ENCODE measurements around the gene FBH1.
A peak's percentile ranks its signal among the peaks of the same experiment; 100 is the strongest.

Gene FBH1

DNA sequence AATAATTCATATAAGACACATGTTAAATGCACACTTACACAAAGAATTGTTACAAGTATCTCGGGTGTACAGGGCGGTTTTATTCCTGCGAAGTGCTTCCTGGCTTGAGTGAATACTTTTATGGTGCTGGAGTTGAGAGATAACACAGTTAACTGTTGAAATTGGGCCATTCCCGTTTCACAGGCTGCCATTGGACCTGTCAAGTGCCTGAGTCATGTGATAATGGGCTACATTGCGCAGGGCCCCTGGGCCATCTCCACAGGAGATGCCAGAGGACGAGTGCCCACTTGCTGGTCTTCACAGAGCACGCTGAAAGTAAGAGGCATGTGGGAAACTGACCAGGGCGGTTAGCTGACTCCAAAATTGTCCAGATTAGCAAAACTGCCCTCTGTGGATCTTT is 4.8 kb downstream of the FBH1 start:
- peak in 2 of 3 donors; percentile 11 to 36 for DNase-seq
- H3K27ac ChIP-seq (ENCODE audit: insufficient read depth in 1 of 2, low read depth in 1 of 2, low read length in 2 of 2, poor library complexity in 1 of 2, severe bottlenecking in 2 of 2), result no peak overlapping the region
- peaks cover 5 to 49% (median 20%) of the 10 kb centered on the region in 4 experiments for H3K36me3 ChIP-seq (ENCODE audit: control insufficient read depth in 4 of 4, insufficient read depth in 4 of 4, low read length in 3 of 4)
- peaks cover 6 to 13% (median 11%) of the 10 kb centered on the region in 4 experiments for H3K4me1 ChIP-seq (ENCODE audit: control extremely low read depth in 1 of 4, control insufficient read depth in 4 of 4, insufficient read depth in 4 of 4, low read length in 3 of 4)
- ChIA-PET CTCF (interaction anchor here (1.1 kb wide), 1 partner anchor 9 kb away, joined by 3 read pairs; no protein-coding TSS in a partner anchor), POLR2A (no interaction called here)
- H3K27me3 ChIP-seq (replicated peaks in 2 of 5; ENCODE audit: control insufficient read depth in 4 of 5, insufficient read depth in 5 of 5, low read length in 4 of 5), result no peaks in the 10 kb centered on the region
- WGBS (ENCODE audit: insufficient coverage), result 90% methylated on average over 4 of the region's 8 CpGs
- no peak overlapping the region for H3K4me3 ChIP-seq (ENCODE audit: control insufficient read depth in 1 of 7, extremely low read depth in 1 of 7, insufficient read depth in 4 of 7, low read depth in 2 of 7, low read length in 6 of 7)
- peaks cover 0 to 5% (median 0%) of the 10 kb centered on the region in 5 experiments for H3K9me3 ChIP-seq (ENCODE audit: control extremely low read depth in 1 of 5, control insufficient read depth in 4 of 5, insufficient read depth in 2 of 5, low read depth in 1 of 5, low read length in 4 of 5)

- no peak overlapping the region for H3K27ac ChIP-seq (ENCODE audit: insufficient read depth in 1 of 2, low read depth in 1 of 2, low read length in 2 of 2, poor library complexity in 1 of 2, severe bottlenecking in 2 of 2)
- H3K9me3 ChIP-seq (ENCODE audit: control extremely low read depth in 1 of 5, control insufficient read depth in 4 of 5, insufficient read depth in 2 of 5, low read depth in 1 of 5, low read length in 4 of 5), result peaks cover 0 to 5% (median 0%) of the 10 kb centered on the region in 5 experiments
- POLR2A ChIA-PET, result no interaction called here
- H3K4me1 ChIP-seq (ENCODE audit: control extremely low read depth in 1 of 4, control insufficient read depth in 4 of 4, insufficient read depth in 4 of 4, low read length in 3 of 4), result peaks cover 6 to 13% (median 11%) of the 10 kb centered on the region in 4 experiments
- CTCF ChIA-PET, result no interaction called here
- H3K36me3 ChIP-seq (ENCODE audit: control insufficient read depth in 4 of 4, insufficient read depth in 4 of 4, low read length in 3 of 4), result peaks cover 5 to 49% (median 20%) of the 10 kb centered on the region in 4 experiments
- no peaks in the 10 kb centered on the region for H3K27me3 ChIP-seq (replicated peaks in 2 of 5; ENCODE audit: control insufficient read depth in 4 of 5, insufficient read depth in 5 of 5, low read length in 4 of 5)
- 100% methylated on average over 1 of the region's 3 CpGs for WGBS (ENCODE audit: insufficient coverage)
- no peak for DNase-seq
- no peak overlapping the region for H3K4me3 ChIP-seq (ENCODE audit: control insufficient read depth in 1 of 7, extremely low read depth in 1 of 7, insufficient read depth in 4 of 7, low read depth in 2 of 7, low read length in 6 of 7)
These were observed 5.3 kb downstream of the FBH1 start for GRCh38 chr10:5895365-5895764.

DNA sequence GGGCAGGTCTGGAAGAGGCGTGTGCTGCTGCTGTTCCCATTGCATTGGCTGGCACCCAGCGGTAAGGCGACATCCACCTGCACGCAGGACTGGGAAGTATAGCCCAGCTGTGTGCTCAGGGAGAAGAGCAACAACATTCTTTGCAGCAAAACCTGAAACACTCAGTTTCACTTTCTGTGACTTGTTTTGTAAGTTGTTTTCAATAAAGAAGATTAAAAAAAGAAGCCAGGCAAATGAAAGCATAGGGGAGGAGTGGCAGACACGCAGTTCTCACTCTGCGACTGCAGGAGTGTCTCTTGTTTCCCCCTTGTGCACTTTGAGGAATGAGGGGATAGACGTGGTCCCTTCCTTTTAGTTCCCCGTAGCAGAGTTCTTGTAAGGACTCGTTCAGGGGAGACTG is 5.8 kb downstream of the FBH1 start:
- H3K36me3 ChIP-seq (ENCODE audit: control insufficient read depth in 4 of 4, insufficient read depth in 4 of 4, low read length in 3 of 4), result peaks cover 5 to 49% (median 20%) of the 10 kb centered on the region in 4 experiments

DNA sequence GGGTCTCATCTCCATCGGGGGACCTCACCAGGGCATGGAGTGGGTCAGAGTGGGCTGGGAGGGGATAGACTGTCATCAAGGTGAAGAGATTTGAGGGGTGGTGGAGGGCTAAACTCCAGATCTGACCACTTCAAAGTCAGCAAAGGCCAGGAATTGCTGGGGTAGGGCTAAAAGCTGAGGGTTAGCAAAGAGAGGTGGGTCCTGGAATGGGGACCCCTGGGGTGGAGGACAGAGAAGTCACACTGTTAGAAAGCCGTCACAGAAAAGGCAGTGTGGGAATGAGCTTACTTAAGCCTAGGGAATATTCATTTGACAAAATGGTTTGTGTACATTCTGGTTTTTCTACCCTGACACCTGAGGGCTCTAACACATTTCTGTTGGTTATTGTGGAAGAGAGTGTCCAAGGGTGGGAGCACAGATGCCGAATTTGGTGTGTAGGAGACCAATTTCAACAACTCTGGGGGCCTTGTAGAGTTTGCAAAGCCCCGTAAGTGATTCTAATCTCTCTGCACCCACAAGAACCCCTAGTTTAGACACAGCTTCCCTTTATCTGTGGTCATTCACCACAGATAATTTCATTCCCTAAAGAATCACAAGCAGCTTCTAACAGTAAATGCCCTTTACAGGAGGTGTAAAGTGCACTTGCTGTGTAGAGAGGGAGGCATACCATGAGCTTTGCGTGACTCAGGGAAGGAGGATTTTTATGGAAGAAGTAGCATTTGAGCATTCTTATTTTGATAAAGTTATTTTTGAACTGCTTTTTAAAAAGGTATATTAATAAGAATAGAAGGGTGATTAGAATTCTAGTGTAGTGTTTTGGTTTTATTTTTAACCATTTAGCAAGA is 6.4 kb downstream of the FBH1 start:
- CTCF ChIA-PET, result interaction anchor here (0.8 to 1.1 kb wide), 3 partner anchors 8 to 19 kb away, joined by 3 read pairs; no protein-coding TSS in a partner anchor
- H3K27ac ChIP-seq (ENCODE audit: insufficient read depth in 1 of 2, low read depth in 1 of 2, low read length in 2 of 2, poor library complexity in 1 of 2, severe bottlenecking in 2 of 2), result peak overlapping the region; percentile 9 to 29
- peaks cover 0 to 3% (median 1%) of the 10 kb centered on the region in 4 experiments for H3K4me1 ChIP-seq (ENCODE audit: control extremely low read depth in 1 of 4, control insufficient read depth in 4 of 4, insufficient read depth in 4 of 4, low read length in 3 of 4)
- H3K27me3 ChIP-seq (replicated peaks in 2 of 5; ENCODE audit: control insufficient read depth in 4 of 5, insufficient read depth in 5 of 5, low read length in 4 of 5), result no peaks in the 10 kb centered on the region
- peaks cover 0 to 5% (median 0%) of the 10 kb centered on the region in 5 experiments for H3K9me3 ChIP-seq (ENCODE audit: control extremely low read depth in 1 of 5, control insufficient read depth in 4 of 5, insufficient read depth in 2 of 5, low read depth in 1 of 5, low read length in 4 of 5)
- POLR2A ChIA-PET, result no interaction called here
- peak in 2 of 3 donors; percentile 33 to 44 for DNase-seq
- no peak overlapping the region for H3K4me3 ChIP-seq (ENCODE audit: control insufficient read depth in 1 of 7, extremely low read depth in 1 of 7, insufficient read depth in 4 of 7, low read depth in 2 of 7, low read length in 6 of 7)
- 93% methylated on average over 4 of the region's 5 CpGs for WGBS (ENCODE audit: insufficient coverage)
- peaks cover 5 to 49% (median 20%) of the 10 kb centered on the region in 4 experiments for H3K36me3 ChIP-seq (ENCODE audit: control insufficient read depth in 4 of 4, insufficient read depth in 4 of 4, low read length in 3 of 4)

More for the DNA sequence above, 5.8 kb downstream of the FBH1 start:
- Histone ChIP-seq H3K27me3 (replicated peaks in 2 of 5; ENCODE audit: control insufficient read depth in 4 of 5, insufficient read depth in 5 of 5, low read length in 4 of 5) (no peaks in the 10 kb centered on the region), H3K9me3 (ENCODE audit: control extremely low read depth in 1 of 5, control insufficient read depth in 4 of 5, insufficient read depth in 2 of 5, low read depth in 1 of 5, low read length in 4 of 5) (peaks cover 0 to 5% (median 0%) of the 10 kb centered on the region in 5 experiments), H3K4me1 (ENCODE audit: control extremely low read depth in 1 of 4, control insufficient read depth in 4 of 4, insufficient read depth in 4 of 4, low read length in 3 of 4) (peaks cover 5 to 9% (median 7%) of the 10 kb centered on the region in 4 experiments), H3K27ac (ENCODE audit: insufficient read depth in 1 of 2, low read depth in 1 of 2, low read length in 2 of 2, poor library complexity in 1 of 2, severe bottlenecking in 2 of 2) (peak overlapping the region in 1 of 2 experiments; percentile 29), H3K4me3 (ENCODE audit: control insufficient read depth in 1 of 7, extremely low read depth in 1 of 7, insufficient read depth in 4 of 7, low read depth in 2 of 7, low read length in 6 of 7) (no peak overlapping the region)
- ChIA-PET POLR2A (no interaction called here), CTCF (interaction anchor here (0.8 to 1.0 kb wide), 2 partner anchors 7 to 10 kb away, joined by 3 read pairs; no protein-coding TSS in a partner anchor)
- WGBS (ENCODE audit: insufficient coverage), result 93% methylated on average over 6 of the region's 9 CpGs
- DNase-seq, result no peak

- Histone ChIP-seq H3K27me3 (replicated peaks in 2 of 5; ENCODE audit: control insufficient read depth in 4 of 5, insufficient read depth in 5 of 5, low read length in 4 of 5) (no peaks in the 10 kb centered on the region), H3K4me1 (ENCODE audit: control extremely low read depth in 1 of 4, control insufficient read depth in 4 of 4, insufficient read depth in 4 of 4, low read length in 3 of 4) (peaks cover 0 to 3% (median 1%) of the 10 kb centered on the region in 4 experiments), H3K36me3 (ENCODE audit: control insufficient read depth in 4 of 4, insufficient read depth in 4 of 4, low read length in 3 of 4) (peaks cover 5 to 49% (median 20%) of the 10 kb centered on the region in 4 experiments), H3K9me3 (ENCODE audit: control extremely low read depth in 1 of 5, control insufficient read depth in 4 of 5, insufficient read depth in 2 of 5, low read depth in 1 of 5, low read length in 4 of 5) (peaks cover 0 to 5% (median 0%) of the 10 kb centered on the region in 5 experiments), H3K4me3 (ENCODE audit: control insufficient read depth in 1 of 7, extremely low read depth in 1 of 7, insufficient read depth in 4 of 7, low read depth in 2 of 7, low read length in 6 of 7) (no peak overlapping the region), H3K27ac (ENCODE audit: insufficient read depth in 1 of 2, low read depth in 1 of 2, low read length in 2 of 2, poor library complexity in 1 of 2, severe bottlenecking in 2 of 2) (no peak overlapping the region)
- 100% methylated on average over 2 of the region's 4 CpGs for WGBS (ENCODE audit: insufficient coverage)
- ChIA-PET CTCF (interaction anchor here (1.1 kb wide), 1 partner anchor 18 kb away, joined by 3 read pairs; no protein-coding TSS in a partner anchor), POLR2A (no interaction called here)
- DNase-seq, result no peak
These were observed 7.0 kb downstream of the FBH1 start for GRCh38 chr10:5897053-5897340.

DNA sequence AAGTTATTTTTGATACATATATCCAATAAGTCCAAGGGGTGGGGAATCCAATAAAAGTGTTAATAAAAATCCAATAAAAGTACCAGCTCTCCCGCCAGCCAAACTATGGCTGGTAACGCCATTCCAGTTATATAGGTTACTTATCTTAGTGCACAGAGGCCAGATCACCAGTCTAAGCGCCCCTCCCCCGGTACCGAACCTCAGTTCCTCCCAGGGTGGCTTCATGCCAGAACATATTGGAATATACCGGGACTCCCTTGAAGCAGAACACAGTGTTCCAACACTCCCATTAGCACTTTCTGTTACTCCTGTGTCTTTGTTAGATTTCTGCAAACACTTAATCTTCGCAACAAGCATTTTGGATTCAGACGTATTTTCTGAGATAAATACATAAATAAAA is 7.5 kb downstream of the FBH1 start:
- Histone ChIP-seq H3K4me1 (ENCODE audit: control extremely low read depth in 1 of 4, control insufficient read depth in 4 of 4, insufficient read depth in 4 of 4, low read length in 3 of 4) (peaks cover 0 to 3% (median 1%) of the 10 kb centered on the region in 4 experiments), H3K9me3 (ENCODE audit: control extremely low read depth in 1 of 5, control insufficient read depth in 4 of 5, insufficient read depth in 2 of 5, low read depth in 1 of 5, low read length in 4 of 5) (peaks cover 0 to 5% (median 0%) of the 10 kb centered on the region in 5 experiments), H3K4me3 (ENCODE audit: control insufficient read depth in 1 of 7, extremely low read depth in 1 of 7, insufficient read depth in 4 of 7, low read depth in 2 of 7, low read length in 6 of 7) (no peak overlapping the region), H3K27me3 (replicated peaks in 2 of 5; ENCODE audit: control insufficient read depth in 4 of 5, insufficient read depth in 5 of 5, low read length in 4 of 5) (no peaks in the 10 kb centered on the region), H3K27ac (ENCODE audit: insufficient read depth in 1 of 2, low read depth in 1 of 2, low read length in 2 of 2, poor library complexity in 1 of 2, severe bottlenecking in 2 of 2) (no peak overlapping the region), H3K36me3 (ENCODE audit: control insufficient read depth in 4 of 4, insufficient read depth in 4 of 4, low read length in 3 of 4) (peaks cover 5 to 45% (median 20%) of the 10 kb centered on the region in 4 experiments)
- POLR2A ChIA-PET, result no interaction called here
- DNase-seq, result no peak
- CTCF ChIA-PET, result no interaction called here
- WGBS (ENCODE audit: insufficient coverage), result 97% methylated on average over 7 of the region's 8 CpGs

GRCh38 chr10:5898163-5898562 is 8.1 kb downstream of the FBH1 start:
- peaks cover 0 to 3% (median 1%) of the 10 kb centered on the region in 4 experiments for H3K4me1 ChIP-seq (ENCODE audit: control extremely low read depth in 1 of 4, control insufficient read depth in 4 of 4, insufficient read depth in 4 of 4, low read length in 3 of 4)
- 84% methylated on average over 6 of the region's 7 CpGs for WGBS (ENCODE audit: insufficient coverage)
- no peak for DNase-seq
- POLR2A ChIA-PET, result no interaction called here
- no peaks in the 10 kb centered on the region for H3K27me3 ChIP-seq (replicated peaks in 2 of 5; ENCODE audit: control insufficient read depth in 4 of 5, insufficient read depth in 5 of 5, low read length in 4 of 5)
- no peak overlapping the region for H3K4me3 ChIP-seq (ENCODE audit: control insufficient read depth in 1 of 7, extremely low read depth in 1 of 7, insufficient read depth in 4 of 7, low read depth in 2 of 7, low read length in 6 of 7)
- H3K36me3 ChIP-seq (ENCODE audit: control insufficient read depth in 4 of 4, insufficient read depth in 4 of 4, low read length in 3 of 4), result peaks cover 5 to 47% (median 20%) of the 10 kb centered on the region in 4 experiments
- CTCF ChIA-PET, result interaction anchor here (0.7 kb wide), 1 partner anchor 30 kb away, joined by 3 read pairs; no protein-coding TSS in a partner anchor
- H3K27ac ChIP-seq (ENCODE audit: insufficient read depth in 1 of 2, low read depth in 1 of 2, low read length in 2 of 2, poor library complexity in 1 of 2, severe bottlenecking in 2 of 2), result no peak overlapping the region
- H3K9me3 ChIP-seq (ENCODE audit: control extremely low read depth in 1 of 5, control insufficient read depth in 4 of 5, insufficient read depth in 2 of 5, low read depth in 1 of 5, low read length in 4 of 5), result peaks cover 0 to 5% (median 0%) of the 10 kb centered on the region in 5 experiments
